ENCODE results near the gene IL17RC.

GRCh38 chr3:9932843-9933560 is 16.1 kb downstream of the IL17RC start:
- TF ChIP-seq CTCF (IDR thresholded peaks at IDR 0.05; ENCODE audit: low read length) (peak; percentile 76), EZH2 (optimal IDR thresholded peaks at IDR 0.05; ENCODE audit: low read depth, low read length) (no peak)
